M059J (cell line): ENCODE results near the gene CNOT4. TPM values are rescaled to one million over a fixed set of nuclear protein-coding genes. Genes with fewer than 3 reads are reported as not detected.
A peak's percentile ranks its signal among the peaks of the same experiment; 100 is the strongest.

Experiments used
- DNase-seq: peaks from one replicate; pipeline ENCODE4 v3.0.0-alpha.2; 2012; ENCODE audit warnings: low read depth
- total RNA-seq: library from RNA; depleted of rRNA; stranded (reverse); fragments of >200 nt; shearing (Covaris generic); gene quantifications from 2 replicates; pipeline ENCODE4 v1.2.3, GENCODE V29; 2014

Gene CNOT4
- total RNA-seq, 1 experiment from 2014 or later: 15.0 TPM

- no peak for DNase-seq
These were observed 112.2 kb downstream of the CNOT4 start for GRCh38 chr7:135397689-135398088.

- no peak for DNase-seq
These were observed 117.2 kb downstream of the CNOT4 start for GRCh38 chr7:135392701-135393100.

GRCh38 chr7:135391514-135391913 is 118.4 kb downstream of the CNOT4 start:
- DNase-seq: no peak

GRCh38 chr7:135390829-135391228 is 119.1 kb downstream of the CNOT4 start:
- no peak for DNase-seq

GRCh38 chr7:135389971-135390370 is 119.9 kb downstream of the CNOT4 start:
- no peak for DNase-seq

- no peak for DNase-seq
These were observed 121.3 kb downstream of the CNOT4 start for GRCh38 chr7:135388616-135389015.

GRCh38 chr7:135386776-135387175 is 123.1 kb downstream of the CNOT4 start:
- DNase-seq: no peak

GRCh38 chr7:135386181-135386580 is 123.7 kb downstream of the CNOT4 start:
- peak; percentile 48 for DNase-seq

- no peak for DNase-seq
These were observed 124.7 kb downstream of the CNOT4 start for GRCh38 chr7:135385209-135385608.

- DNase-seq: no peak
These were observed 126.3 kb downstream of the CNOT4 start for GRCh38 chr7:135383525-135384175.

GRCh38 chr7:135382173-135382572 is 127.7 kb downstream of the CNOT4 start:
- DNase-seq: no peak

GRCh38 chr7:135381369-135381768 is 128.5 kb downstream of the CNOT4 start:
- DNase-seq: no peak

GRCh38 chr7:135380351-135380750 is 129.6 kb downstream of the CNOT4 start:
- no peak for DNase-seq

- DNase-seq: no peak
These were observed 132.7 kb downstream of the CNOT4 start for GRCh38 chr7:135377171-135377570.

GRCh38 chr7:135375908-135376699 is 133.8 kb downstream of the CNOT4 start:
- no peak for DNase-seq

GRCh38 chr7:135374736-135375135 is 135.2 kb downstream of the CNOT4 start:
- no peak for DNase-seq

- DNase-seq: no peak
These were observed 137.7 kb downstream of the CNOT4 start for GRCh38 chr7:135372222-135372621.

- no peak for DNase-seq
These were observed 139.2 kb downstream of the CNOT4 start for GRCh38 chr7:135370656-135371055.

GRCh38 chr7:135369405-135369804 is 140.5 kb downstream of the CNOT4 start:
- DNase-seq: no peak

GRCh38 chr7:135368416-135369186 is 141.3 kb downstream of the CNOT4 start:
- no peak for DNase-seq

GRCh38 chr7:135366843-135367508 is 142.9 kb downstream of the CNOT4 start:
- DNase-seq: no peak

- DNase-seq: no peak
These were observed 144.2 kb downstream of the CNOT4 start for GRCh38 chr7:135365721-135366120.
